SK-N-SH (cell line): ENCODE measurements around the gene SLIT1.

Experiments used
- EZH2phosphoT487 ChIP-seq: fragments of 200-600 bp; sonication (generic); IDR thresholded peaks from 2 replicates; pipeline ENCODE4 v1.6.1; 2017; ENCODE audit warnings: low read depth, mixed run types, mild to moderate bottlenecking, antibody characterized with exemption, moderate library complexity, borderline replicate concordance
- FOSL2 ChIP-seq: IDR thresholded peaks from 2 replicates; pipeline ENCODE4 v1.4.0; 2012; ENCODE audit warnings: low read depth, mild to moderate bottlenecking, moderate library complexity, borderline replicate concordance
- FOXM1 ChIP-seq: IDR thresholded peaks from 2 replicates; pipeline ENCODE4 v1.4.0; 2012; ENCODE audit warnings: low read depth, mild to moderate bottlenecking
- JUND ChIP-seq: IDR thresholded peaks from 2 replicates; pipeline ENCODE4 v1.4.0; 2012
- POLR2AphosphoS5 ChIP-seq: IDR thresholded peaks from 2 replicates; pipeline ENCODE4 v1.6.1; 2012; ENCODE audit warnings: low read depth, low read length
- RAD21 ChIP-seq: IDR thresholded peaks from 2 replicates; pipeline ENCODE4 v1.6.1; 2012; ENCODE audit warnings: mild to moderate bottlenecking, low read length
- TAF1 ChIP-seq: IDR thresholded peaks from 2 replicates; pipeline ENCODE4 v1.6.1; 2012; ENCODE audit warnings: low read depth, mild to moderate bottlenecking, low read length, moderate library complexity, borderline replicate concordance
- USF1 ChIP-seq: IDR thresholded peaks from 2 replicates; pipeline ENCODE4 v1.4.0; 2012; ENCODE audit warnings: low read depth, borderline replicate concordance
- YY1 ChIP-seq: IDR thresholded peaks from 2 replicates; pipeline ENCODE4 v1.4.0; 2012; ENCODE audit warnings: low read depth, mild to moderate bottlenecking
- TF ChIP-seq, protein P1 (sequence below): fragments of 200-600 bp; sonication (generic); IDR thresholded peaks from 2 replicates; pipeline ENCODE4 v1.6.1; 2017; ENCODE audit warnings: antibody characterized with exemption, mild to moderate bottlenecking, moderate library complexity
- TF ChIP-seq, protein P2 (sequence below): IDR thresholded peaks from 2 replicates; pipeline ENCODE4 v1.4.0; 2012; ENCODE audit warnings: low read depth, borderline replicate concordance
- TF ChIP-seq, protein P3 (sequence below): fragments of 150-350 bp; IDR thresholded peaks from 2 replicates; pipeline ENCODE4 v1.6.1; 2017; ENCODE audit warnings: antibody characterized with exemption, low read length, low read depth, borderline replicate concordance
- TF ChIP-seq, protein P4 (sequence below): IDR thresholded peaks from 2 replicates; pipeline ENCODE4; 2012

- no peak for TF ChIP-seq RAD21
- TF ChIP-seq TAF1 = no peak
- TF ChIP-seq, protein P1, sequence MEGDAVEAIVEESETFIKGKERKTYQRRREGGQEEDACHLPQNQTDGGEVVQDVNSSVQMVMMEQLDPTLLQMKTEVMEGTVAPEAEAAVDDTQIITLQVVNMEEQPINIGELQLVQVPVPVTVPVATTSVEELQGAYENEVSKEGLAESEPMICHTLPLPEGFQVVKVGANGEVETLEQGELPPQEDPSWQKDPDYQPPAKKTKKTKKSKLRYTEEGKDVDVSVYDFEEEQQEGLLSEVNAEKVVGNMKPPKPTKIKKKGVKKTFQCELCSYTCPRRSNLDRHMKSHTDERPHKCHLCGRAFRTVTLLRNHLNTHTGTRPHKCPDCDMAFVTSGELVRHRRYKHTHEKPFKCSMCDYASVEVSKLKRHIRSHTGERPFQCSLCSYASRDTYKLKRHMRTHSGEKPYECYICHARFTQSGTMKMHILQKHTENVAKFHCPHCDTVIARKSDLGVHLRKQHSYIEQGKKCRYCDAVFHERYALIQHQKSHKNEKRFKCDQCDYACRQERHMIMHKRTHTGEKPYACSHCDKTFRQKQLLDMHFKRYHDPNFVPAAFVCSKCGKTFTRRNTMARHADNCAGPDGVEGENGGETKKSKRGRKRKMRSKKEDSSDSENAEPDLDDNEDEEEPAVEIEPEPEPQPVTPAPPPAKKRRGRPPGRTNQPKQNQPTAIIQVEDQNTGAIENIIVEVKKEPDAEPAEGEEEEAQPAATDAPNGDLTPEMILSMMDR = no peak
- TF ChIP-seq, protein P2, sequence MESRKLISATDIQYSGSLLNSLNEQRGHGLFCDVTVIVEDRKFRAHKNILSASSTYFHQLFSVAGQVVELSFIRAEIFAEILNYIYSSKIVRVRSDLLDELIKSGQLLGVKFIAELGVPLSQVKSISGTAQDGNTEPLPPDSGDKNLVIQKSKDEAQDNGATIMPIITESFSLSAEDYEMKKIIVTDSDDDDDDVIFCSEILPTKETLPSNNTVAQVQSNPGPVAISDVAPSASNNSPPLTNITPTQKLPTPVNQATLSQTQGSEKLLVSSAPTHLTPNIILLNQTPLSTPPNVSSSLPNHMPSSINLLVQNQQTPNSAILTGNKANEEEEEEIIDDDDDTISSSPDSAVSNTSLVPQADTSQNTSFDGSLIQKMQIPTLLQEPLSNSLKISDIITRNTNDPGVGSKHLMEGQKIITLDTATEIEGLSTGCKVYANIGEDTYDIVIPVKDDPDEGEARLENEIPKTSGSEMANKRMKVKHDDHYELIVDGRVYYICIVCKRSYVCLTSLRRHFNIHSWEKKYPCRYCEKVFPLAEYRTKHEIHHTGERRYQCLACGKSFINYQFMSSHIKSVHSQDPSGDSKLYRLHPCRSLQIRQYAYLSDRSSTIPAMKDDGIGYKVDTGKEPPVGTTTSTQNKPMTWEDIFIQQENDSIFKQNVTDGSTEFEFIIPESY = no peak
- TF ChIP-seq USF1 = no peak
- no peak for TF ChIP-seq FOXM1
- no peak for TF ChIP-seq EZH2phosphoT487
- TF ChIP-seq, protein P3, sequence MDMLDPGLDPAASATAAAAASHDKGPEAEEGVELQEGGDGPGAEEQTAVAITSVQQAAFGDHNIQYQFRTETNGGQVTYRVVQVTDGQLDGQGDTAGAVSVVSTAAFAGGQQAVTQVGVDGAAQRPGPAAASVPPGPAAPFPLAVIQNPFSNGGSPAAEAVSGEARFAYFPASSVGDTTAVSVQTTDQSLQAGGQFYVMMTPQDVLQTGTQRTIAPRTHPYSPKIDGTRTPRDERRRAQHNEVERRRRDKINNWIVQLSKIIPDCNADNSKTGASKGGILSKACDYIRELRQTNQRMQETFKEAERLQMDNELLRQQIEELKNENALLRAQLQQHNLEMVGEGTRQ = no peak
- no peak for TF ChIP-seq POLR2AphosphoS5
- TF ChIP-seq YY1 = no peak
- TF ChIP-seq, protein P4, sequence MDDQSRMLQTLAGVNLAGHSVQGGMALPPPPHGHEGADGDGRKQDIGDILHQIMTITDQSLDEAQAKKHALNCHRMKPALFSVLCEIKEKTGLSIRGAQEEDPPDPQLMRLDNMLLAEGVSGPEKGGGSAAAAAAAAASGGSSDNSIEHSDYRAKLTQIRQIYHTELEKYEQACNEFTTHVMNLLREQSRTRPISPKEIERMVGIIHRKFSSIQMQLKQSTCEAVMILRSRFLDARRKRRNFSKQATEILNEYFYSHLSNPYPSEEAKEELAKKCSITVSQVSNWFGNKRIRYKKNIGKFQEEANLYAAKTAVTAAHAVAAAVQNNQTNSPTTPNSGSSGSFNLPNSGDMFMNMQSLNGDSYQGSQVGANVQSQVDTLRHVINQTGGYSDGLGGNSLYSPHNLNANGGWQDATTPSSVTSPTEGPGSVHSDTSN = no peak
- no peak for TF ChIP-seq FOSL2
- TF ChIP-seq JUND = no peak
These were observed 210.6 kb downstream of the SLIT1 start for GRCh38 chr10:96975136-96975535.
